SK-N-SH (cell line): Measurements from ENCODE around the gene ESPNL. TPM values are rescaled to one million over a fixed set of nuclear protein-coding genes. Genes with fewer than 3 reads are reported as not detected.

ENCODE experiments used
- CTCF ChIA-PET: fragments of 300-600, 350-600 bp; formaldehyde crosslinking; extraction: SDS; loops from one replicate; lab custom pipeline; 2021; lab: Yijun Ruan, JAX
- POLR2A ChIA-PET: fragments of 350-600 bp; sonication (Branson Sonifier 250); formaldehyde crosslinking; extraction: SDS; loops from one replicate; lab custom pipeline; 2020; ENCODE audit warnings: antibody characterized with exemption, inconsistent platforms; lab: Yijun Ruan, JAX
- DNase-seq: peaks from one replicate; pipeline ENCODE4 v3.0.0; 2012
- H2AFZ ChIP-seq: fragments of 200-600 bp; sonication (generic); 2 replicates; pipeline ENCODE4 v1.8.1; 2016; ENCODE audit warnings: antibody characterized with exemption, mild to moderate bottlenecking, low read depth
- H3F3A ChIP-seq: fragments of 200-600 bp; sonication (generic); replicated peaks from 2 replicates; pipeline ENCODE3; 2016; ENCODE audit warnings: antibody characterized with exemption, mild to moderate bottlenecking; ENCODE audit not compliant: insufficient read depth
- H3K27ac ChIP-seq, 2 experiments: fragments of 200-500 bp in 1 of 2; fragments of 200-600 bp in 1 of 2; sonication (Bioruptor generic) in 1 of 2; sonication (generic), shearing (Covaris generic) in 1 of 2; 2 replicates each; pipeline versions ENCODE4 v1.5.1 to v1.6.1; 2014 to 2016; ENCODE audit warnings: low read depth in 2 of 2, inconsistent platforms in 1 of 2, low read length in 1 of 2, mild to moderate bottlenecking in 1 of 2, mixed read lengths in 1 of 2
- H3K27me3 ChIP-seq: fragments of 200-600 bp; sonication (generic), shearing (Covaris generic); 2 replicates; pipeline ENCODE4 v1.6.1; 2016; ENCODE audit warnings: mixed run types; ENCODE audit not compliant: insufficient read depth
- H3K36me3 ChIP-seq, 2 experiments: fragments of 200-500 bp in 1 of 2; fragments of 200-600 bp in 1 of 2; sonication (Bioruptor generic) in 1 of 2; sonication (generic) in 1 of 2; replicated peaks in 1 of 2; 2 replicates each; pipeline versions ENCODE3 to v1.5.1; 2014 to 2016; ENCODE audit warnings: low read length in 1 of 2, mild to moderate bottlenecking in 1 of 2; ENCODE audit not compliant: insufficient read depth in 2 of 2, control insufficient read depth in 1 of 2
- H3K4me1 ChIP-seq, 2 experiments: fragments of 200-500 bp in 1 of 2; fragments of 200-600 bp in 1 of 2; sonication (Bioruptor generic) in 1 of 2; sonication (generic), shearing (Covaris generic) in 1 of 2; 2 replicates each; pipeline versions ENCODE4 v1.5.1 to v1.6.1; 2014 to 2016; ENCODE audit warnings: low read depth in 1 of 2, low read length in 1 of 2, mixed run types in 1 of 2; ENCODE audit not compliant: insufficient read depth in 2 of 2, control insufficient read depth in 1 of 2
- H3K4me2 ChIP-seq: fragments of 200-600 bp; sonication (generic), shearing (Covaris generic); 2 replicates; pipeline ENCODE4 v1.6.1; 2017; ENCODE audit warnings: mixed run types
- H3K4me3 ChIP-seq, 2 experiments: fragments of 200-500 bp in 1 of 2; fragments of 200-600 bp in 1 of 2; sonication (Bioruptor generic) in 1 of 2; sonication (generic), shearing (Covaris generic) in 1 of 2; 2 replicates each; pipeline versions ENCODE4 v1.5.1 to v1.8.1; 2014 to 2016; ENCODE audit warnings: low read depth in 2 of 2, inconsistent platforms in 1 of 2, low read length in 1 of 2, mild to moderate bottlenecking in 1 of 2, mixed read lengths in 1 of 2, moderate library complexity in 1 of 2
- H3K79me2 ChIP-seq: fragments of 200-600 bp; sonication (generic); 2 replicates; pipeline ENCODE4 v1.8.1; 2017; ENCODE audit warnings: mild to moderate bottlenecking; ENCODE audit not compliant: insufficient read depth
- H3K9ac ChIP-seq: fragments of 200-600 bp; sonication (generic); 2 replicates; pipeline ENCODE4 v1.6.1; 2017; ENCODE audit warnings: mixed run types
- H3K9me2 ChIP-seq: fragments of 200-600 bp; sonication (generic); 2 replicates; pipeline ENCODE4 v1.6.1; 2017; ENCODE audit warnings: mixed run types
- H3K9me3 ChIP-seq: fragments of 200-600 bp; sonication (generic); 2 replicates; pipeline ENCODE4 v1.6.1; 2017; ENCODE audit warnings: mixed run types, mild to moderate bottlenecking, moderate library complexity
- H4K20me1 ChIP-seq: fragments of 200-600 bp; sonication (generic); 2 replicates; pipeline ENCODE4 v1.6.1; 2017; ENCODE audit warnings: mild to moderate bottlenecking, mixed run types; ENCODE audit not compliant: insufficient read depth
- FOSL2 ChIP-seq: IDR thresholded peaks from 2 replicates; pipeline ENCODE4 v1.4.0; 2012; ENCODE audit warnings: low read depth, mild to moderate bottlenecking, moderate library complexity, borderline replicate concordance
- FOXM1 ChIP-seq: IDR thresholded peaks from 2 replicates; pipeline ENCODE4 v1.4.0; 2012; ENCODE audit warnings: low read depth, mild to moderate bottlenecking
- GABPA ChIP-seq: IDR thresholded peaks from 2 replicates; pipeline ENCODE4 v1.4.0; 2012; ENCODE audit warnings: low read depth, mild to moderate bottlenecking
- GATA2 ChIP-seq: sonication (generic); formaldehyde crosslinking; IDR thresholded peaks from 2 replicates; pipeline ENCODE4 v1.5.0; 2020; ENCODE audit warnings: mild to moderate bottlenecking, missing genetic modification reagents
- JUND ChIP-seq: IDR thresholded peaks from 2 replicates; pipeline ENCODE4 v1.4.0; 2012
- MEF2A ChIP-seq: IDR thresholded peaks from 2 replicates; pipeline ENCODE4 v1.4.0; 2012; ENCODE audit warnings: low read depth, borderline replicate concordance
- POLR2AphosphoS5 ChIP-seq: IDR thresholded peaks from 2 replicates; pipeline ENCODE4 v1.6.1; 2012; ENCODE audit warnings: low read depth, low read length
- RAD21 ChIP-seq: IDR thresholded peaks from 2 replicates; pipeline ENCODE4 v1.6.1; 2012; ENCODE audit warnings: mild to moderate bottlenecking, low read length
- SMC3 ChIP-seq: IDR thresholded peaks from 2 replicates; pipeline ENCODE4 v1.6.1; 2012; ENCODE audit warnings: low read depth, low read length, improper control_type of control experiment
- TEAD4 ChIP-seq: IDR thresholded peaks from 2 replicates; pipeline ENCODE4 v1.4.0; 2012; ENCODE audit warnings: mild to moderate bottlenecking, borderline replicate concordance; ENCODE audit not compliant: insufficient read depth
- USF1 ChIP-seq: IDR thresholded peaks from 2 replicates; pipeline ENCODE4 v1.4.0; 2012; ENCODE audit warnings: low read depth, borderline replicate concordance
- YY1 ChIP-seq: IDR thresholded peaks from 2 replicates; pipeline ENCODE4 v1.4.0; 2012; ENCODE audit warnings: low read depth, mild to moderate bottlenecking
- WGBS: methylation state at CpG from one replicate; pipeline ENCODE4 v1.1.6; 2017; ENCODE audit warnings: low lambda C conversion rate; 5-methylcytosine and 5-hydroxymethylcytosine counted together
- polyA plus RNA-seq, 3 experiments: library from polyadenylated mRNA; depleted of rRNA; stranded (reverse); fragments of >200 nt; gene quantifications; 2 replicates each; pipeline ENCODE4 v1.2.3, GENCODE V29; 2012

ESPNL gene
- polyA plus RNA-seq, 1 of the 3 experiments (the other 2 are of a cell fraction) = 0.05 TPM

- Histone ChIP-seq H3K9me2 (no peaks in the 10 kb centered on the region), H3K27me3 (no peaks in the 10 kb centered on the region), H3F3A (no peaks in the 10 kb centered on the region), H3K9me3 (no peaks in the 10 kb centered on the region), H3K79me2 (no peaks in the 10 kb centered on the region), H3K4me1 (no peaks in the 10 kb centered on the region; a peak in 1 of 4 replicates), H3K9ac (no peak overlapping the region), H3K36me3 (no peaks in the 10 kb centered on the region), H3K4me3 (no peak overlapping the region), H3K4me2 (no peak overlapping the region), H2AFZ (no peak overlapping the region), H3K27ac (no peak overlapping the region), H4K20me1 (no peaks in the 10 kb centered on the region)
- DNase-seq = no peak
- WGBS = 81% methylated on average over 14 of the region's 23 CpGs
- TF ChIP-seq GATA2 (CRISPR knock-in tag) = no peak
- TF ChIP-seq RAD21 = no peak
- POLR2A ChIA-PET = no interaction called here
- CTCF ChIA-PET = interaction anchor here (1.4 to 2.1 kb wide), 2 partner anchors 10 to 12 kb away, joined by 4 read pairs; no protein-coding TSS in a partner anchor
Observed at GRCh38 chr2:238132463-238133450, 32.6 kb downstream of the ESPNL start.

GRCh38 chr2:238133499-238134392 is 33.6 kb downstream of the ESPNL start:
- no peak overlapping the region for H3K4me3 ChIP-seq
- H3K9me3 ChIP-seq = no peaks in the 10 kb centered on the region
- H3K36me3 ChIP-seq = no peaks in the 10 kb centered on the region
- ChIA-PET CTCF (interaction anchor here (0.6 to 2.1 kb wide), 4 partner anchors 10 to 204 kb away, joined by 3 to 4 read pairs (median 4); no protein-coding TSS in a partner anchor), POLR2A (no interaction called here)
- no peaks in the 10 kb centered on the region for H4K20me1 ChIP-seq
- H2AFZ ChIP-seq = no peak overlapping the region
- H3F3A ChIP-seq = no peaks in the 10 kb centered on the region
- no peak overlapping the region for H3K4me2 ChIP-seq
- H3K79me2 ChIP-seq = no peaks in the 10 kb centered on the region
- H3K9me2 ChIP-seq = no peaks in the 10 kb centered on the region
- H3K4me1 ChIP-seq = no peaks in the 10 kb centered on the region; a peak in 1 of 4 replicates
- no peaks in the 10 kb centered on the region for H3K27me3 ChIP-seq
- H3K9ac ChIP-seq = no peak overlapping the region
- WGBS = 61% methylated on average over 10 of the region's 14 CpGs
- DNase-seq = peak; percentile 76
- TF ChIP-seq GABPA (no peak), FOXM1 (no peak), MEF2A (no peak), USF1 (no peak), POLR2AphosphoS5 (no peak), FOSL2 (no peak), TEAD4 (no peak), YY1 (no peak), JUND (no peak), SMC3 (no peak)
- H3K27ac ChIP-seq = no peak overlapping the region
